HG03025 (cell line): Measurements from ENCODE around the gene SLC29A2.
"Not testable (repeated sequence)": the region's sequence is repeated elsewhere in the genome, so short reads cannot be mapped to it uniquely, and the experiment has no call there.

Experiments
- ATAC-seq: cut with Tn5 transposase; IDR thresholded peaks from one replicate; pipeline ENCODE4 v1.9.1; 2021; ENCODE audit warnings: mild to moderate bottlenecking, moderate library complexity; ENCODE audit not compliant: unreplicated experiment, low FRiP score

The SLC29A2 gene

GRCh38 chr11:66350560-66351235 is 20.9 kb downstream of the SLC29A2 start:
- ATAC-seq: not testable (repeated sequence)

GRCh38 chr11:66349084-66349386 is 22.5 kb downstream of the SLC29A2 start:
- ATAC-seq: no peak

- peak; percentile 41 for ATAC-seq
Measured at GRCh38 chr11:66347425-66348276, 23.9 kb downstream of the SLC29A2 start, which contains the start of gene B4GAT1. Gene B4GAT1 (minus strand): TSS chr11:66347629. CDS start chr11:66347545, 84 bp downstream.

DNA sequence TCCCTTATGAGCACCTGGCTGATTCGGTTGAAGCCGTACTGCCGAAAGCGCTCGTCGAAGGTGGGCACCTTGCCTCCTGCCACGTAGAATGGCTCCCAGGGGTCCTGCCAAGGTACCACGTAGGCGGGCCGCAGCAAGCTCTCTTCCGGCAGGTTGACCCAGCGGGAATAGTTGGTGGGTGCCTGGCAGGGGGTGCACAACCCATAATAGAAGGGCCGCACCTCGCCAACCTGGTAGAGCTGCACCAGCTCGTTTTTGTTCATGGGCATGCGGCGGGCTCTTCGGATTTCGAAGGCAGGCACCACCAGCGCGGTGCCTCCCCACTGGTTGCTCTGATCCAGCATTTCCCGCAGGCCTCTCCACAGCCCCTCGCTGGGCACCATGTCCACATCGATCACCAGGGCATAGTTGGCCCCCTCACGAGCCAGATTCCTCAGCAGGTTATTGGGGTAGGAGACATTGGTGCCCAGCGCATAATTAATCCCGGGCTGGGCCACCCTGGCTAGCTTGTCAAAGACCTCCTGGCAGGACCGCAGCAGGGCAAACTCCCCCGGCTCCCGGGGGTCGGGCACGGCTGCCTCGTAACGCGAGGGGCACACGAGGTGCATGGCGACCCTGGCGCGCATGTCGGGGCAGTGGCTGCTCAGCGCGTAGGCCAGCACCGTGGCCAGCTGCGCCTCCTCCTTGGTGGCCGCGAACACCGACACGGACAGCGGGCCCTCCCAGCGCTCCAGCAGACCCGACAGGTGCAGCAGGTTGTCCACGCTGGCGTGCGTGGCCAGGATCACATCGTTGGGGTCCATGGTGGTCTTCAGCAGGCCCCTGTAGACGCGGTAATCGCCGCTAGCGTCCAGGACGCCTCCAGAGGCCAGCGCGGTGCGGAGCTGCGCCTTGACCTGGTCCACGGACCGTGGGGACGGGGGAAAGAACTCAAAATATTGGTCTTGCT is 24.8 kb downstream of the SLC29A2 start:
- ATAC-seq: no peak

GRCh38 chr11:66345316-66345649 is 26.3 kb downstream of the SLC29A2 start:
- no peak for ATAC-seq

GRCh38 chr11:66344550-66345315 is 26.8 kb downstream of the SLC29A2 start, which contains the start of gene BRMS1:
Gene BRMS1 (minus strand): TSS chr11:66345104. CDS start chr11:66342234, 2,870 bp downstream.
- peak; percentile 51 for ATAC-seq

- ATAC-seq: no peak
Measured at GRCh38 chr11:66343176-66343575, 28.4 kb downstream of the SLC29A2 start.

DNA sequence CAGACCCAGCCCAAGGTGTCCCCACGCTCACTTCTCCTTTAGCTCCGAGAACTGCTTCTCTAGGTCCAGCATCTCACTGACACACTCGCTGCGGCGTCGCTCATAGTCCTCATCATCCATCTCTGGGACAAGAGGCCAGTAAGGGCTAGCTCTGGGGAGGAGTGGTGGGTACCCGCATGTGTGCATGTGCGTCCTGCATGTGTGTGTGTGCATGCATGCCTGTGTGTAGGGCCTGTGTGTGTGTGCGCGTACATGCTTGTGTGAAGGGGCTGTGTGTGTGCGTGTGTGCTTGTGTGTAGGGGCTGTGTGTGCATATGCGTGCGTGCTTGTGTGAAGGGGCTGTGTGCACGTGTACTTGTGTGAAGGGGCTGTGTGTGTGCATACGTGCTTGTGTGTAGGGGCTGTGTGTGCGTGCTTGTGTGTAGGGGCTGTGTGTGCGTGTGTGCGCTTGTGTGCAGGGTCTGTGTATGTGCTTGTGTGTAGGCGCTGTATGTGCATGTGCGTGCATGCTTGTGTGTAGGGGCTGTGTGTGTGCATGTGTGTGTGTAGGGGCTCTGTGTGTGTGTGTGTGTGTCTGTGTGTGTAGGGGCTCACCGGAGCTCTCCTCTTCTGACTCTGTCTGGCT is 29.9 kb downstream of the SLC29A2 start:
- no peak for ATAC-seq

DNA sequence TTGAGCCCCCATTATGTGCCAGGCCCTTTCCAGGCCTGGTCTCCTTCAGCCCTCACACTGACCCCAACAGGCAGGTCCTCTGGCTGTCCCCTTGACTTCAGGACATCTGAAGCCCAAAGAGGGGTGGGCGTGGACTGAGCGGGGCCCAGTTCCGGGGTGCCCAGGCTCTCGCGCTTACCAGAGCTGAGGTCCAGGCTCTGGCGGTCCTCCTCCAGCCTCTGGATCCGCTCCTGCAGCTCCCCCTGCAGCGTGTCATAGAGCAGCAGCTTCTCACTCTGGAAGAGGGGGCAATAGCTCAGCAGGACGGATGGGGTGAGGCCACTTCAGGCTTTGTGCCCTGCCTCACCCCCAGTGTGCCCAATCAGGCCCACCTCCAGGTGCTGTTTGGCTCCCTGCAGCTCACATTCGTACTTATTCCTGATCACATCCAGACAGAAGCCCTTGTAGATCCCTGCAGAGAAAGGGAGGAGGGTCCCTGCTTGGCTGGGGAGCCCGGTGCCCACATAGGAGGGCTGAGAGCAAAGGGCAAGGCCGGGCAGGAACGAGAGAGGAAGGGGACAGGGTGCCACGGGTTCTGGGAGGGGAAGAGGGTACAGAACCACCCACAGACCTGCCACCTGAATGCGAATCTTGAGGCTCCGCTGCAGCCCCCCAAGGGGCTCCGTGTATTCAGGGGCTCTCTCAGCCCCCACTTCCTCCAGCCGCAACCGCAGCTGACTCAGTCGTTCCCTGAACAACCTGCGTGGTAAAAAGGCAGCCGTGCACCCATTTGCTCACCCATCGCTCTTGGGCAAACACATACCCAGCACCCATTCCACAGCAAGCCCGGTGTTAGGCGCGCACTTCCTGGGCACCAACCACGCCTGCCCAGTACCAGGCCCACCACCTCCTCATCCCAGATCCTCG is 30.7 kb downstream of the SLC29A2 start:
- no peak for ATAC-seq

GRCh38 chr11:66339686-66340483 is 31.7 kb downstream of the SLC29A2 start:
- ATAC-seq: no peak

- no peak for ATAC-seq
Measured at GRCh38 chr11:66339162-66339675, 32.3 kb downstream of the SLC29A2 start.

DNA sequence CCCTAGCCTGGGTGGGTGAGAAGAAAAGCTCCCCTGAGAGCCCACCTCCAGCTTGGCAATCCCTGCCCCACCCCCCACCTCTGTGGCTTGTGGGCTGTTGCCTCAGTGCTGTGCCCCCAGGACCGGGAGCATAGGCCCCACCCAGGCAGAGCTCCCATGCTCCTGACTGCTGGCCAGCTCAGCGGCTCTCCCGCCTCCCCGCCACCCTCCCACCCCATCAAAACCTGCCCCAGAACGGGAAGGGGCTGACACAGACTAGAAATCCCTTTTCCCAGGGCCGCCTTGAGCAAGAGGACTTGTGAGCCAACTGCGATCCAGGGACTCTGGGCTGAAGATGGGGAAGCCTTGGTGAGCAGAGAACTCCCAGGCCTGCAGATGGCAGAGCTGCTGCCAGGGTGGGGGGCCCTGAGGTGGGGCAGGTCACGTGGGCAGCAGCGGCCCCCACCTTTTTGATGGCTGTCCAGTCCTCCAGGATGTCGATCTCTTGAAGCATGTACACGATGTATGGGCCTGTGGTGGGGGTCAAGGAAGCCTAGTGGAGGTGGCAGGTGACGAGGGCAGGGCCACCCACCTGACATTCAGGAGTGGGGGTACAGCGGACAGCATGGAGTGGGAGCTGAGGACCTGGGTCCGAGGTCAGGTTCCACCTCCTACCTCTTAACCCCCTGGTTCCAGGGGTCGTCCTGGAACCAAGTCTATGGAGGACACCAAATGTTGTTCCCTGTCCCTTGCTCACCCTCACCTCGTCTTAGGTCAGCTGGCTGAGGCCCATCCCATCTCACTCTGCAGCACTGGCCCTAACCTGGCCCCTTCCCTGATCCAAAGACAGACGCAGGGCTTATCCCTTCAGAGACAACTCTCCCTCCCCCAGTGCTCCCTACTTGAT is 33.0 kb downstream of the SLC29A2 start:
- no peak for ATAC-seq

DNA sequence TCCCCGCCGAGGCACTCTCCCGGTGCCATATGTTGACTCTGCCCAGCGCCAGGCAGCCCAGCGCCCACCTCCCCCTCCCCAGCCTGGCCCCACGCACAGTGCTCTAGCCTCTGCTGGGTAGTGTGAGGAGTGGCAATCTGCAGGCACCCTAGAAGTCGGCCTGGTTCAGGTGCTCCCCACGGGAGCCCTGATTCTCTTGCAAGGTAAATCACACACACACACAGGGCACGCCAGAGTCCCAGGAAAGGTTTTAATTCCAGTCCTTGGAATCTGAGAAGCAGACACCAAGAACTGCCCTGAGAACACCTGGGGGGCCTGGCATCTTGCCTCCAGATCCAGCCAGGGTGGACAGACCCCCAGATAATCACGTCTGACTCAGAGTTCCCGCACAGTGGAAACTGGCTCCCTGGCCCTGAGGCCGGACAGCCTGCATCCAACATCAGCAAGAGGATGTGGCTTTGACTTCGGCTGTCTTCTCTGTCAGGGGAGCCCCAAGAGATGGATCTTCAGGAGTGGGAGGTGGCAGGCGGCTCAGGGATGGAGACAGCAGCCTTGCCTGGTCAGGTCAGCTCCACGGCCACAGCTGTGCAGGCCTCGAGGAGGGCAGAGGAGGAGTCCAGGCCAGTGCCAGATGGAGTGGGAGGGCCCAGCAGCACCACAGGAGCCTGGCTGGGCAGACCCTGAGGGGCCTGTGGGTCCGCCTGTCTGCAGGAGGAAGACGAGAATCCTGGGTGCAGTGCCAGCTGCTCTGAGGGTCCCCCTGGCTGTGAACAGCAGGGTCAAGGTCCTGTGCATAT is 34.3 kb downstream of the SLC29A2 start:
- no peak for ATAC-seq

GRCh38 chr11:66336234-66337102 is 35.1 kb downstream of the SLC29A2 start, which contains the start of gene RIN1:
Gene RIN1 (minus strand): TSS chr11:66336434. CDS start chr11:66336402, 32 bp downstream.
- ATAC-seq: no peak
